Measurements from ENCODE around the gene MAT1A.
"Not testable (repeated sequence)": the region's sequence is repeated elsewhere in the genome, so short reads cannot be mapped to it uniquely, and the experiment has no call there.

Gene MAT1A

DNA sequence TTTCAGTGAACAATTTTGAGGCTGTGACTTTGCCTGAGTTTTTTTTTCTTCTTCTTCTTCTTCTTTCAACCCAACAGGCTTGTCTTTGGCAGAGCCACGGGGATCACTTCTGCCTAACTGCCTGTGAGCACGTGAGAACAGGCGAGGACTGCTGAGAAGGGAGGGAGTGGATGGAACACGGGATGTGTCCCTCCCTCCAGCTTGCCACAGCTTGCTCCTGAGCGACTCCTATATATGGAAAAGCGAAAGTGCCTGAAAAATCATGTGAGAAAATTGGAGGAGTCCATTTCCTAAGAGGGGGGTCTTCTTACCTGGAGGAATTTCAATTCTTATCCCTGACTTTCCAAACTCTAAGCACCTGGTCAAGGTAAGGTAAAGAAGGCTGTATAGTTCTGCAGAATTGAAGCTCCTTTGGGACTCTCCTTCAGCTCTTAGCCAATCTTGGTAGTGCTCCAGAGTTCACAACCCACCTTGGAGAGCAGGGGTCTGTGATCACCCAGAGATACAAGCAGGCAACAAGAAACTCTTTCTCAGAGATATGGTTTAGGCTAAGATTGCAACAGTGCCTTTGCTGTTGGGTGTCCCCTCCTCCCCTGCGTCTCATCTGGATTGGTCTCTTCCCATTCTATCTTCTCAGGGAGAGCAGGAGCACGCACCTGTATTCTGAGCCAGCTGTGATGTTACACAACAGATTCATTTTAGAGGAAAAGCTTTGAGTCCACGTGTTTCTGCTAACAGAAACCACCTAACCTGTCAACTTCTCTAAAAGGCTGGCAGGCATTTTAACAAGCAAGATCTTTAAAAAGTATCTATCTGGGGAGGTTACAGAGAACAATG lies at the start of gene MAT1A:
Gene MAT1A (minus strand): TSS at position 208 of the 837 bp plus-strand sequence. CDS start 235 bp downstream, outside the sequence.
- DNase-seq (ENCODE audit: low read depth in 2 of 2): no peak

DNA sequence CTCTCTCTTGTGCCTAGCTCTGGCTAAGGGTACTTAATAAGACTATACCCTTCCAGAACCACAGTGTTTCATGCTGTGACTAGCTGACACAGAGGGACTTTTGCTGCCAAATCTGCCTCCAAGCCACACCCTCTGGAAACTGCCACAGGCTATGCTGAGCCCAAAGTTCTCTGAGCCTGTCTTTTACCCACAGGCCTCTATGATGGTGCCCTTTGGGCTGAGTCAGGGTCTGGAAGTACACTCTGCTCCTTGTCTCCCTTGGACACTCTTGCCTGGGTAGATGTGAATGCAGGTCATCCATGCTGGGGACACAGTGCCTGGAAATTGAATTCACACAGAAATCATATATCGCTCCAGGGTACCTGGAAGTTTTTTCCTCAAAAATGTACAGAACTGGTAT lies 44.5 kb upstream of the MAT1A start:
- no peak for DNase-seq (ENCODE audit: low read depth in 2 of 2)

DNA sequence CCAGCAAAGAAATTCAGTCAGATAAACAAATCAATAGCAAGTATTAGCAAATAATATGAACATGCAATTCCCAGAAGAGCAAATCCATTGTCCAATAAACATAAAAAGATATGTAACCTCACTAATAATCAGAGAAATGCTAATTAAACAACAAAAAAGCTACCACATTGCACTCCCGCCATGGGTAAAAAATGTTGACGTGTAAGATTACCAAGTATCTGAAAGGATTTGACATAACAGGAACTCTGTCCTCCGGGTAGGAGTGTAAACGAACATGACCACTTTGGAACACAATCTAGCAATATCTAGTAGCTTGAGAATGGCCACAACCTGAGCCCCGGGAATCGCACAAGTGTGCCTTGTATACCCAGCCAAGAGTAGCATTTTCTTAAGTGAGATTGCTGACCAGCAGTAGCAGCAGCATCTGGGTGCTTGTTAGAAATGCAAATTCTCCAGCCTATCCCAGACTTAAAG lies 35.5 kb upstream of the MAT1A start:
- no peak for DNase-seq (ENCODE audit: low read depth in 2 of 2)

DNA sequence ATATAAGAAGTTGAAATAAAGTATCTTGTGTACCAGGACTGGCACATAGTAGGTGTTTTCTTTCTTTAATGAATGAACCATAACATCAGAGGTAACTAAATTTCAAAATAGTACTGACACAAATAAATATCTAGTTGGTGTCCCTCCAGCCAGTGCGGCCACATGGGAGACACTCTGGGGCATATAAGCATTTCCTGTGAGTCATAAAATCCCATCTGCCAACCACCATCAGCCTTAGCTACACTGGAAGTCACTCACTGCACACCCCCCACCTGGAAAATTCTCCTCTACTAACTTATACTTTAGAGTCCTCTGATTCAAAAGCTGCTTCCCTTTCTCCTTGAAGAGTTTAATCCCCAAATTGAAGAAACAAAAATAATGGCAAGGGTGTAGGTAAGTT lies 34.6 kb upstream of the MAT1A start:
- DNase-seq (ENCODE audit: low read depth in 2 of 2): no peak

DNA sequence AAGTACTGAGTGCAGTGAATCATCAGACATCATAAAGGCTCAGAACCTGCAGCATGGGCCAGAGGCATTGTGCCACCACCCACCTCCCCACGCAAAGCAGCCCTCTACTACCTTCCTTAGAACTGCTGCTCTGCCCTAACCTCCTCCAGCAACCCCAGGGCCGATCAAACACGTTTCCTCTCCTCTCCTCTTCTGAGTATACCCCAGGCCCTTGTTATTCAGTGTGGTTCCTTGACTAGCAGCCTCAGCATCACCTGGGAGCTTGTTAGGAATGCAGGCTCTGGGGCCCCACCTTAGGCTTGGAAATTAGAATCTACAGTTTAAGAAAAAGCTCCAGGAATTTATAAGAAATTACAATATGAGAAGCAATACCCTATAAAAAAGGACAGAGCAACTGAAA lies 33.9 kb upstream of the MAT1A start:
- DNase-seq (ENCODE audit: low read depth in 2 of 2): no peak

DNA sequence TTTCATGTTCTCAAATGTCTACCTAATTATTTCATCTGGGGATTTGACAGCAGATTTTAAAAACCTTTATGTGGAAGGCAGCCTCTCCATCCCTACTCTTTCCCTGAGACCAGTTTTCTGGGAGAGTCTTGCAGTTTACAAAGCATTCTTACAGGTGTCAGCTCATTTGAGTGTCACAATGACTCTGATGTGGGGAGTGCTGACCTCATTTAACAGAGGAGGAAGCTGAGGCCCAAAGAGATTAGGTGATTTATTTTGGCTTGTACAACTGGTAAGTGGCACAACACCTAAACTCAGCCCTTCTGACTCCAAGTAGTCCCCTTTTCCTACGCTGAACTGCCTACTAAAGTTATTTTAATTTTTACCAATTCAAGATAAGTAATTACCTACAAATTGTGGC lies 33.3 kb upstream of the MAT1A start:
- DNase-seq (ENCODE audit: low read depth in 2 of 2): no peak

DNA sequence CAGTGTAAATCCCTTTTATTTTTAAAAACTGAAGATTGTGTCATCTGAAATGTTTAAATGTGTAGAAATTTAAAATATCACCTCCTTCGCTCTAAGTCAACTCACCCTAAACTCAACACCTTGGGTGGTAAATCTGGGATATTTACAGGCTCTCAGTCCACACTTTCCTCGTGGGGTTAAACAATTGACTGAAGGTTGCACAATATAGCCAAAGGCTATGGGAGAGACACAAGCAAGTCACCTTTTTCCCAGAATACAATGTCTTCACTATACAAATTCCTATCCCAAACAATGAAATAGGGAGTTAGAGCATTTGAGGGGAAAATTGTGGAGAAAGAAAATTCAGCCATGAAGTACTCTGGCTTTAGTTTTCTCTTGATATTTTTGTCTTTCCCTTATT lies 32.7 kb upstream of the MAT1A start:
- no peak for DNase-seq (ENCODE audit: low read depth in 2 of 2)

DNA sequence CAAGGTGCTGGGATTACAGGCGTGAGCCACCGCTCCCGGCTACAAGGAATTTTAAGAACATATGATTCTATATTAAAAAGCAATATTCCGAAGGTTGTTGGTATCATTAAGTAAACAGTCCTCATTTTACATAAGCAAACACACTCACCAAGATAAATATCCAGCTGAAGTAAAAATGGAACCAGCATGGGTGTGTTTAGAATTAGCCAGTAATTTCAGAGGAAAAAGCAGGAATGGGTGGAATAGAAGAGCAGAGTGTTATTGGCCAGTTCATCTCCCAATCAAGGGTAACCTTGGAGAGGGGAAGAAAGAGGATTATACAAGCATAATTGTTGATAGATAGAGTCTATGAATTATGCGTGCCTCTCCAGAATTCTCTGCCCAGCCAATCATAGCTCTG lies 31.7 kb upstream of the MAT1A start:
- no peak for DNase-seq (ENCODE audit: low read depth in 2 of 2)

DNA sequence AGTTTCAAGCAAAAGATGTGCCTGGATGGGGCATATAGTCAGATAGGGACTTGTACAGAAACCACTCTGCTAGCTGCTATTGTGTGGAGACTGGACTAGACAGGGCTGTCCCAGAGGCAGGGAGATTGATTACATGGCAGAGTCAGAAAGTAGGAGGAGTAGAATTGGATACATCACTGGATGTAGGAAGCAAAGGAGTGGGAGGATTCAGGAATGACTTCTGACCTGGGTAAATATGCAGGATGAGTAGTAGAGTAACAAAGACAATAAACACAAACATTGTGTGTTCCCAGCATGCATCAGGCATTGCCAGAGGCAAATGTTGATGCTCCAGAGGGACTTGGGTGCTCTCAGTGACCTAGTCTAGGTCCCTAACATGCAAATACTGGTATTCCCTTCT lies 30.9 kb upstream of the MAT1A start:
- no peak for DNase-seq (ENCODE audit: low read depth in 2 of 2)

DNA sequence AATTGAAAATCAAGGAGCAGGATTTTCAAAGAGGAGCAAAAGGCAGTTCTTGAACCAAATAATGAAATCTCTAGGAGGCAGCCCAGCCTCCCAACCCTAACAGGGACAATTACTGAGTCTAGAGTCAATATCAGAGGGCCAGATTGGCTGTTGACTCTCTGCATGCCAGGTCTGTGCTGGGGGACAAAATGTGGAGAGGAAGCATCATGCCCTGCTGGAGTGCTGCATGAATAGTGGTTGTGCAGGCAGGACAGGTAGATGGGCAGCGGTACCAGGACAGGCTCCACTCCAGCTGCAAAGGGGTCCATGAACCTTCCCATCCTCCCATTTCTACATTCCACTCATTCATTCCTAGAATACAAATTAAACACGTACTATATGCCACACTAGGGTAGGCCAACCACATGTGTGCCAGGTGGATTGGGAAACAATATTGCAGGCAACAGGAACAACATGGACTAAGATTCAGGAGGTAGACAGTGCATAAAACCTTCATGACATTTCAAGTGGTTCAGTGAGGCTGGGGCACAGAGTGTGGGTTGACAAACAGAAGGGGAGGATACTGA lies 30.4 kb upstream of the MAT1A start:
- DNase-seq (ENCODE audit: low read depth in 2 of 2): no peak

DNA sequence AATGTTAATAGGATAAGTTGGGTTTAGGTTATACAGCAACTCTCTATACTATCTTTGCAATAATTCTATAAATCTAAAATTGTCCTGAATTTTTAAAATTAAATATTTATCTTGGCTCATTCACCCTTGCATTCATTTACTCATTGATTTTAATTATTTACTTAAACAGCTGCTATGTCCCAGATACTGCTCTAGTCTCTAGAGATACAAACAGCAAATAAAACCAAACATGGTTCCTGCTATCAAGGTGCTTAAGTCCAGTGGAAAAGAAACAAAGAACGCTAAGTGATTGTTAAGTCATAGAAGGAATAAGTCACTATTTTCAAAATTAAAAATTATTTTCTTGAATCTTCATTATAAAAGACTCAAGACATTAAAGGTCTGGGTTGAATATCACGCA lies 29.9 kb upstream of the MAT1A start:
- no peak for DNase-seq (ENCODE audit: low read depth in 2 of 2)

DNA sequence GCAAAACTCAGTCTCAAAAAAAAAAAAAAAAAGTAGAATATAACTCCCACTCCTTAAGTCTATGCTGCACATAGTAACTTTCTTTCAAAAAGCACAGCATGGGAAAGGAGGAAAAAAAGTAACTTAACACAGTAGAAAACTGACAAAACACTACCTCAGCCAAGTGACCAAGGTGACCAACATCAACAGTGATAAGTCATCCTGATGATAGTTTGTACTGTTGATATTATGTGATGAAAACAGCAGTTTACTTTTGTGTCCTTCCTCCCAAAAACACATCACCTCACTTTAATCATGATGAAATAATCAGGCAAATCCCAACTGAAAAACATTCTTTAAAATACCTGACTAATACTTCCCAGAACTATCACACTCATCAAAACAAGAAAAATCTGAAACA lies 29.3 kb upstream of the MAT1A start:
- DNase-seq (ENCODE audit: low read depth in 2 of 2): no peak

DNA sequence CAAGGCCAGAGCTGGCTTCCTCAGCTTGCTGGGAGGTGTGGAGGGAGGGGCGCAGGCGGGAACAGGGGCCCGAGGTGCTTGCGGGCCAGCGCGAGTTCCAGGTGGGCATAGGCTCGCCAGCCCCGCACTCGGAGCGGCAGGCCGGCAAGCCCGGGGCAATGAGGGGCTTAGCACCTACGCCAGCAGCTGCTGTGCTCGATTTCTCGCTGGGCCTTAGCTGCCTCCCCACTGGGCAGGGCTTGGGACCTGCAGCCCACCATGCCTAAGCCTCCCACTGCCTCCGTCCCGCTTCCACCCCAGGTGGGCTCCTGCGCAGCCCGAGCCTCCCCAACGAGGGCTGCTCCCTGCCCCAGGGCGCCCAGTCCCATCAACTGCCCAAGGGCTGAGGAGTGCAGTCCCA lies 25.9 kb upstream of the MAT1A start:
- DNase-seq (ENCODE audit: low read depth in 2 of 2): no peak

DNA sequence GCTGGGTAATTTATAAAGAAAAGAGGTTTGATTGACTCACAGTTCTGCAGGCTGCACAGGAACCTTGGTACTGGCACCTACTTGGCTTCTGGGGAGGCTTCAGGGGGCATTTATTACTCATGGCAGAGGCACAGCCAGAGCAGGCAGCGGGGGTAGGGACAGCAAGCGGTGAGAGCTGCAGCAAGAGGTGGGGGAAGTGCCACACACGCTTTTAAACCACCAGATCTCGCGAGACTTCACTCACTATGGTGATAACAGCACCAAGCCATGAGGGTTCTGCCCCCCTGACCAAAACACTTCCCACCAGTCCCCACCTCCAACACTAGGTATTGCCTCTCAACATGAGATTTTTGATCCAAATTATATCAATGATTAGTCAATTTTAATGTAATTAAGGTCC lies 24.1 kb upstream of the MAT1A start:
- DNase-seq (ENCODE audit: low read depth in 2 of 2): no peak

DNA sequence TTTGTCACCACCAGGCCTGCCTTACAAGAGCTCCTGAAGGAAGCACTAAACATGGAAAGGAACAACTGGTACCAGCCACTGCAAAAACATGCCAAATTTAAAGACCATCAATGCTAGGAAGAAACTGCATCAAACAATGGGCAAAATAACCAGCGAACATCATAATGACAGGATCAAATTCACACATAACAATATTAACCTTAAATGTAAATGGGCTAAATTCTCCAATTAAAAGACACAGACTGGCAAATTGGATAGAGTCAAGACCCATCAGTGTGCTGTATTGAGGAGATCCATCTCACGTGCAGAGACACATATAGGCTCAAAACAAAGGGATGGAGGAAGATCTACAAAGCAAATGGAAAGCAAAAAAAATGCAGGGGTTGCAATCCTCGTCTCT lies 16.5 kb upstream of the MAT1A start:
- not testable (repeated sequence) for DNase-seq (ENCODE audit: low read depth in 2 of 2)

DNA sequence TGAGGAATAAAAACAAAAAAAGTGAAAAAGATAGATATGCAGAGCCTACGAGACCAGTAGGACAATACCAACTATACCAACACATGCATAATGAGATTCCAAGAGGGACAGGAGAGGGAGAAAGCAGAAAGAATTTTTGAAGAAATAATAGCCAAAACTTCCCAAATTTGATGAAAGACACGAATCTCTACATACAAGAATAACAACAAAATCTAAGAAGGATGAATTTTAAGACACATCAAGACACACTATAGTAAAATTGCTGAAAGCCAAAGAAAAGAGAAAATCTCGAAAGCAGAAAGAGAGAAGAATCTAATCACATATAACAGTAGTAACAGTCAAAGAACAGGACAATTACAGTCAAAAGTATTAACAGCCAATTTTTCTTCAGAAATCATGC lies 7.5 kb upstream of the MAT1A start:
- no peak for DNase-seq (ENCODE audit: low read depth in 2 of 2)

DNA sequence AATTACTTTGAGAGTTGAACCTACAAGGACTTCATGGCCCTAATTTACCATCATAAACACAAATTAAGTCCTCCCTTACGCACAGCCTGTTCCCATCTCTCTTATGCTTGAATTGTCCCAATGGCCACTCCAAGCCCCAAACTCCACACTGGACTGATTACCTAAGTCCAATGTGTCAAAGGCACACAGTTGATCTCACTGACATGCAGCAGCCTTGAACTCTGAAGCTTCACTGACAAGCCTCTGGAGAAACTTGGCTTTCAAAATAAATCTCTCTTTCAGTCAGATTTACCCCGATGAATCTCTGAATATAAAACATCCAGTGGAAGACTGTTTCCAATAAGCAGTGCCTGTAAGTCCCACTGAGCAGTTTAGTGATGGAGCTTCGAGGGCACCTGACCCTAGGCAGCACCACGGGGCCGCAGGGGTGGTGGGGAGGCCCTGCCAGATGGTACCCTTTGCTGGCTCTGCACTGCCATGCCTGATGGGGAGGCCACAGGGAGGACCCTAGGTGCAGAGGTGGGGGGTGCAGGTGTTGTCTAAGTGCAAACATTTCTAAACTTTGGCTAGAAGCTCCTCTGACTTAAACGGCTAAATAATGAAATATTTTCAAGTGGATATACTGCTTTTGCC lies 3.3 kb upstream of the MAT1A start:
- DNase-seq (ENCODE audit: low read depth in 2 of 2): no peak

DNA sequence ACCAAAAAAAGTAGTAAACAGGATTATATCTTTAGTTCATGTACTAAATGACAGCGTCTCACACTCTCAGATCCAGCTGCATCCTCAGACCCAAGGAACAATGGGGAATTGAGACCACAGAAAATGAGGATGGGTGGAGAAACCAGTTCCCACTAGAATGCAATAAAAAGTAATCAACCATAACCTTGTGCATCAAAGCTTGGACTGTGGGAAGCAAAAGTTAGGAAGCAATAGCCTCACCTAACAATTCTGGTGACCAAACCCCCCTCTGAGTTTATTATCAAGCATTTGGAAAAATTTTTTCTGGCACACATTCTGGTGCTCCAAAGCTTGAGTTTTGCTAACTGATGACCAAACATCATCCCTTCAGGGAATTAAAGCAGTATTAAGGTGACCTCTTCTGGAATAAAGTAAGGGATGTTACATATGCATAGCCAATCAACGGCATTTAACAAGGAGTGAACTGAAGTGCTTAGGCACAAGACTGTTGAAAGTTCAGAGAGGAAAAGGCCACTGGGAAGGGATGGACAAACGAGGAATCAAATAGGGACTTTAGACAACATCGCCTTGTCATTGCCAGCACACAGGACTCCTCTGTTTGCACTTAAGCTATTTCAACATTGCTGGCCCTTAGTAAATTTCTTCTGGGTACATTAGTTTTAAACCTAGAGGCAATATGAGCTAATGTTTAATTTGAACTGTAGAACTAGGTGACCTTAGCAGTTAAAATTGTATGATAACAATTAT lies 1.2 kb upstream of the MAT1A start:
- DNase-seq (ENCODE audit: low read depth in 2 of 2): no peak

DNA sequence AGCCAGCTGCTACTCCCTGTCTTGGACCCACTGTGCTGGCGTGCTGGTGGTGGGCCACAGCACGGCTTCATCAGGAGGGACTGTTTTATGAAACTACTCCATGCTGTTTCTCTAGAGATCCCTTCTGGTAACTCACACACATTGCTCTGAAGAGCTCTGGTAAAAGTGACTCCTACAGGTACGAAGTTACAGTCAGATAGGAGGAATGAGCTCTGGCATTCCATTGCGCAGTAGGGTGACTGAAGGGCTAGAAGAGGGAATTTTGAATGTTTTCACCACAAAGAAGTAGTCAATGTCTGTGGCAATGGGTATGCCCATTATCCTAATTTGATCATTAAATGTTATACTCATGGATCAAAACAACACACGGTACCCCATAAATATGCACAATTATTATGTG lies 609 bp downstream of the MAT1A start:
- DNase-seq (ENCODE audit: low read depth in 2 of 2): no peak

DNA sequence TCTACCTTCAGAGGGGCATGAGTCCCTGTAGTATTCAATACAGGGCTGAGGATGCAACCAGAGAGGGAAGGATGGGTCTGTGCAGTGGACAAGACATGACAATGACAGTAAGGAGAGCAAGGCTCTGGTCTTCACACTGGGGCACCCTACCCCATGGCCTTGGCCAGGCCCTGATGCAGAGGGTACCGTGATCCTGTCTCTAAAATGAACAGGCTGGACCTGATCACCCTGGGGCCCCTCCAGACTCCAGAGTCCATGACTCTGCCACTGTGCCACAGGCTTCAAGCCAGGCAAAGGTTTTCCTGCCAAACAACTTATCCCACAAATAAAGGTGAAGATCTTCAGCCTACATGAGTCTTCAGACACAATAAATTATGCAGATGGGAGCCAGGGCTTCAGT lies 4.9 kb downstream of the MAT1A start:
- no peak for DNase-seq (ENCODE audit: low read depth in 2 of 2)

DNA sequence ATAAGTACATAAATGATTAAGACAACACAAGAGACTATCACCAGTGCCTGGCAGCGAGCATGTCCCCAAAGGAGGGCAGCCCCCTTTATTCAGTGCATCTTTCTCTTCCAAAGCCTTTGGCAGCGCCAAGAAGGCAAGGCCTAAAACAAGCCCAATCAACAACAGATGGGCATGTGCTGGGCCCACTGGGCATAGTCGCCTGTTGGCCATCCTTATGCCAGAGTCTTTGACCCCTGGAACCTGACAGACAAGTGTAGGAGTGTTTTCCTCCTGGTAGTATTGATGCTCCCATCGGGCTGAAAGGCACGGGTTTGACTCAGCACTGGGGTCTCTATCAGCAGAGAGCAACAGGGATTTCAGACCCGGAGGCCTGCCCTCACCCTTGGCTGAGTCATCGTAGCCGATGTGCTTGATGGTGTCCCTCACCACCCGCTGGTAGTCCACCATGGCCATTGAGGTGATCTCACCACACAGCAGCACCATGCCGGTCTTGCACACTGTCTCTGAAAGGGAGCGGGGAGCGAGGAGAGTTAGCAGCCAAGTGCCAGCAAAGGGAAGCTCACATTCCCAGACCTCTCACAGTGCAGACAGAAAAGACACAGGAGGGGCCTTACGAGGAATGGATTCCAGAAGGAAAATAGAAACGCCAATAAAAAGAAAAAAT lies 5.8 kb downstream of the MAT1A start:
- no peak for DNase-seq (ENCODE audit: low read depth in 2 of 2)

DNA sequence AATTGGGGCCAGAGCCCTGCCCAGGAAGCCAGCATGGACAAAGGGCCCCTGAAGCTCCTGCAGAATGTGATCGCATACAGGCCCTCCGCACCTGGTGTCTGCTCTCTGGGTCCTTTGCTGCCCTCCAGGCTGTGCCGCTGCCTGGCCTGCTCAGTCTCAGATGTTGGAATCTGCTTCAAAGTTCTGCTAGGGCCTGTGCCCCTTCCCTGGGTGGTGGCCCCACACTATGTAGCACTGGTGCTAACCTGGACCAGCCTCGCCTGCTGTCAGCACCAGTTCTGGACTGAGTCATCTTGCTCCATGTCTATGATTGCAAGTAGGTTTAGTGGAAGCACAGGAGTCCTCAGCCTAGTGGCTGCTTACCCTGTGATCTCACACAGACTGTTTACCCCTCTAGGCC lies 6.3 kb downstream of the MAT1A start:
- DNase-seq (ENCODE audit: low read depth in 2 of 2): no peak

Measured in stimulated activated CD4-positive, alpha-beta T cell treated with anti-CD3 and anti-CD28 coated beads, Interleukin-1b, Interleukin-23, amount 100 ng/mL, for 4 hours (primary cell).